ENCODE measurements around the gene CFAP119. TPM values are rescaled to one million over a fixed set of nuclear protein-coding genes. Genes with fewer than 3 reads are reported as not detected.

CFAP119 gene
- total and polyA plus RNA-seq, 2 experiments from 2014 or later: 2.2 to 5.2 TPM

DNA sequence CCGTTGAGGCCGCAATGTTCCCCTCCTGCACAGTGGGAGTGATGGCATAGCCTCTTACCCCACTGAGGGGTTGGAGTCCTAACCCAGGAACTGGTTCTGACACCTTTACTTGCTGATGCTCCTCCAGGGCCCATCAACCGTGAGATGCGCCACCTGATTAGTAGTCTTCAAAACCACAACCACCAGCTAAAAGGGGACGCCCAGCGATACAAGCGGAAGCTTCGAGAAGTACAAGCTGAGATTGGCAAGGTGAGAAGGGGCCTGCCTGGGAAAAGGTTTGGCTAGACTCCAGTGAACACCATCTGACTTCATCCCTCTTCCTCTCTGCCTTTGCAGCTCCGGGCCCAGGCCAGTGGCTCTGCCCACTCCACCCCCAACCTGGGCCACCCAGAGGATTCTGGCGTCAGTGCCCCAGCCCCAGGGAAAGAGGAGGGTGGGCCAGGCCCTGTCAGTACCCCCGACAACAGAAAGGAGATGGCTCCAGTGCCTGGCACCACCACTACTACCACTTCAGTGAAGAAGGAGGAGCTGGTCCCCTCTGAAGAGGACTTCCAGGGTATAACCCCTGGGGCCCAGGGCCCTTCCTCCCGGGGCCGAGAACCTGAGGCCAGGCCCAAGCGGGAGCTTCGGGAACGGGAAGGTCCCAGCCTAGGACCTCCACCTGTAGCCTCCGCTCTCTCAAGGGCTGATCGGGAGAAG, 6.1 kb upstream of the CFAP119 start (continued):
- TF ChIP-seq, protein P1, sequence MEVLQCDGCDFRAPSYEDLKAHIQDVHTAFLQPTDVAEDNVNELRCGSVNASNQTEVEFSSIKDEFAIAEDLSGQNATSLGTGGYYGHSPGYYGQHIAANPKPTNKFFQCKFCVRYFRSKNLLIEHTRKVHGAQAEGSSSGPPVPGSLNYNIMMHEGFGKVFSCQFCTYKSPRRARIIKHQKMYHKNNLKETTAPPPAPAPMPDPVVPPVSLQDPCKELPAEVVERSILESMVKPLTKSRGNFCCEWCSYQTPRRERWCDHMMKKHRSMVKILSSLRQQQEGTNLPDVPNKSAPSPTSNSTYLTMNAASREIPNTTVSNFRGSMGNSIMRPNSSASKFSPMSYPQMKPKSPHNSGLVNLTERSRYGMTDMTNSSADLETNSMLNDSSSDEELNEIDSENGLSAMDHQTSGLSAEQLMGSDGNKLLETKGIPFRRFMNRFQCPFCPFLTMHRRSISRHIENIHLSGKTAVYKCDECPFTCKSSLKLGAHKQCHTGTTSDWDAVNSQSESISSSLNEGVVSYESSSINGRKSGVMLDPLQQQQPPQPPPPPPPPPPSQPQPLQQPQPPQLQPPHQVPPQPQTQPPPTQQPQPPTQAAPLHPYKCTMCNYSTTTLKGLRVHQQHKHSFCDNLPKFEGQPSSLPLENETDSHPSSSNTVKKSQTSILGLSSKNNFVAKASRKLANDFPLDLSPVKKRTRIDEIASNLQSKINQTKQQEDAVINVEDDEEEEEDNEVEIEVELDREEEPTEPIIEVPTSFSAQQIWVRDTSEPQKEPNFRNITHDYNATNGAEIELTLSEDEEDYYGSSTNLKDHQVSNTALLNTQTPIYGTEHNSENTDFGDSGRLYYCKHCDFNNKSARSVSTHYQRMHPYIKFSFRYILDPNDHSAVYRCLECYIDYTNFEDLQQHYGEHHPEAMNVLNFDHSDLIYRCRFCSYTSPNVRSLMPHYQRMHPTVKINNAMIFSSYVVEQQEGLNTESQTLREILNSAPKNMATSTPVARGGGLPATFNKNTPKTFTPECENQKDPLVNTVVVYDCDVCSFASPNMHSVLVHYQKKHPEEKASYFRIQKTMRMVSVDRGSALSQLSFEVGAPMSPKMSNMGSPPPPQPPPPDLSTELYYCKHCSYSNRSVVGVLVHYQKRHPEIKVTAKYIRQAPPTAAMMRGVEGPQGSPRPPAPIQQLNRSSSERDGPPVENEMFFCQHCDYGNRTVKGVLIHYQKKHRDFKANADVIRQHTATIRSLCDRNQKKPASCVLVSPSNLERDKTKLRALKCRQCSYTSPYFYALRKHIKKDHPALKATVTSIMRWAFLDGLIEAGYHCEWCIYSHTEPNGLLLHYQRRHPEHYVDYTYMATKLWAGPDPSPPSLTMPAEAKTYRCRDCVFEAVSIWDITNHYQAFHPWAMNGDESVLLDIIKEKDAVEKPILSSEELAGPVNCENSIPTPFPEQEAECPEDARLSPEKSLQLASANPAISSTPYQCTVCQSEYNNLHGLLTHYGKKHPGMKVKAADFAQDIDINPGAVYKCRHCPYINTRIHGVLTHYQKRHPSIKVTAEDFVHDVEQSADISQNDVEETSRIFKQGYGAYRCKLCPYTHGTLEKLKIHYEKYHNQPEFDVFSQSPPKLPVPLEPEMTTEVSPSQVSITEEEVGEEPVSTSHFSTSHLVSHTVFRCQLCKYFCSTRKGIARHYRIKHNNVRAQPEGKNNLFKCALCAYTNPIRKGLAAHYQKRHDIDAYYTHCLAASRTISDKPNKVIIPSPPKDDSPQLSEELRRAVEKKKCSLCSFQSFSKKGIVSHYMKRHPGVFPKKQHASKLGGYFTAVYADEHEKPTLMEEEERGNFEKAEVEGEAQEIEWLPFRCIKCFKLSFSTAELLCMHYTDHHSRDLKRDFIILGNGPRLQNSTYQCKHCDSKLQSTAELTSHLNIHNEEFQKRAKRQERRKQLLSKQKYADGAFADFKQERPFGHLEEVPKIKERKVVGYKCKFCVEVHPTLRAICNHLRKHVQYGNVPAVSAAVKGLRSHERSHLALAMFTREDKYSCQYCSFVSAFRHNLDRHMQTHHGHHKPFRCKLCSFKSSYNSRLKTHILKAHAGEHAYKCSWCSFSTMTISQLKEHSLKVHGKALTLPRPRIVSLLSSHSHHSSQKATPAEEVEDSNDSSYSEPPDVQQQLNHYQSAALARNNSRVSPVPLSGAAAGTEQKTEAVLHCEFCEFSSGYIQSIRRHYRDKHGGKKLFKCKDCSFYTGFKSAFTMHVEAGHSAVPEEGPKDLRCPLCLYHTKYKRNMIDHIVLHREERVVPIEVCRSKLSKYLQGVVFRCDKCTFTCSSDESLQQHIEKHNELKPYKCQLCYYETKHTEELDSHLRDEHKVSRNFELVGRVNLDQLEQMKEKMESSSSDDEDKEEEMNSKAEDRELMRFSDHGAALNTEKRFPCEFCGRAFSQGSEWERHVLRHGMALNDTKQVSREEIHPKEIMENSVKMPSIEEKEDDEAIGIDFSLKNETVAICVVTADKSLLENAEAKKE (CRISPR knock-in tag; IDR thresholded peaks at IDR 0.05): no peak
- TF ChIP-seq EZH2phosphoT487 (IDR thresholded peaks at IDR 0.05; ENCODE audit: unreplicated experiment): no peak
- TF ChIP-seq POLR2AphosphoS5 (IDR thresholded peaks at IDR 0.05; ENCODE audit: low read depth): no peak
- no peak for TF ChIP-seq EZH2 (IDR thresholded peaks at IDR 0.05; ENCODE audit: low read depth, unreplicated experiment)
- TF ChIP-seq, protein P2, sequence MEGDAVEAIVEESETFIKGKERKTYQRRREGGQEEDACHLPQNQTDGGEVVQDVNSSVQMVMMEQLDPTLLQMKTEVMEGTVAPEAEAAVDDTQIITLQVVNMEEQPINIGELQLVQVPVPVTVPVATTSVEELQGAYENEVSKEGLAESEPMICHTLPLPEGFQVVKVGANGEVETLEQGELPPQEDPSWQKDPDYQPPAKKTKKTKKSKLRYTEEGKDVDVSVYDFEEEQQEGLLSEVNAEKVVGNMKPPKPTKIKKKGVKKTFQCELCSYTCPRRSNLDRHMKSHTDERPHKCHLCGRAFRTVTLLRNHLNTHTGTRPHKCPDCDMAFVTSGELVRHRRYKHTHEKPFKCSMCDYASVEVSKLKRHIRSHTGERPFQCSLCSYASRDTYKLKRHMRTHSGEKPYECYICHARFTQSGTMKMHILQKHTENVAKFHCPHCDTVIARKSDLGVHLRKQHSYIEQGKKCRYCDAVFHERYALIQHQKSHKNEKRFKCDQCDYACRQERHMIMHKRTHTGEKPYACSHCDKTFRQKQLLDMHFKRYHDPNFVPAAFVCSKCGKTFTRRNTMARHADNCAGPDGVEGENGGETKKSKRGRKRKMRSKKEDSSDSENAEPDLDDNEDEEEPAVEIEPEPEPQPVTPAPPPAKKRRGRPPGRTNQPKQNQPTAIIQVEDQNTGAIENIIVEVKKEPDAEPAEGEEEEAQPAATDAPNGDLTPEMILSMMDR (conservative IDR thresholded peaks at IDR 0.05; ENCODE audit: low read depth in 2 of 2): no peak
- TF ChIP-seq, protein P3, sequence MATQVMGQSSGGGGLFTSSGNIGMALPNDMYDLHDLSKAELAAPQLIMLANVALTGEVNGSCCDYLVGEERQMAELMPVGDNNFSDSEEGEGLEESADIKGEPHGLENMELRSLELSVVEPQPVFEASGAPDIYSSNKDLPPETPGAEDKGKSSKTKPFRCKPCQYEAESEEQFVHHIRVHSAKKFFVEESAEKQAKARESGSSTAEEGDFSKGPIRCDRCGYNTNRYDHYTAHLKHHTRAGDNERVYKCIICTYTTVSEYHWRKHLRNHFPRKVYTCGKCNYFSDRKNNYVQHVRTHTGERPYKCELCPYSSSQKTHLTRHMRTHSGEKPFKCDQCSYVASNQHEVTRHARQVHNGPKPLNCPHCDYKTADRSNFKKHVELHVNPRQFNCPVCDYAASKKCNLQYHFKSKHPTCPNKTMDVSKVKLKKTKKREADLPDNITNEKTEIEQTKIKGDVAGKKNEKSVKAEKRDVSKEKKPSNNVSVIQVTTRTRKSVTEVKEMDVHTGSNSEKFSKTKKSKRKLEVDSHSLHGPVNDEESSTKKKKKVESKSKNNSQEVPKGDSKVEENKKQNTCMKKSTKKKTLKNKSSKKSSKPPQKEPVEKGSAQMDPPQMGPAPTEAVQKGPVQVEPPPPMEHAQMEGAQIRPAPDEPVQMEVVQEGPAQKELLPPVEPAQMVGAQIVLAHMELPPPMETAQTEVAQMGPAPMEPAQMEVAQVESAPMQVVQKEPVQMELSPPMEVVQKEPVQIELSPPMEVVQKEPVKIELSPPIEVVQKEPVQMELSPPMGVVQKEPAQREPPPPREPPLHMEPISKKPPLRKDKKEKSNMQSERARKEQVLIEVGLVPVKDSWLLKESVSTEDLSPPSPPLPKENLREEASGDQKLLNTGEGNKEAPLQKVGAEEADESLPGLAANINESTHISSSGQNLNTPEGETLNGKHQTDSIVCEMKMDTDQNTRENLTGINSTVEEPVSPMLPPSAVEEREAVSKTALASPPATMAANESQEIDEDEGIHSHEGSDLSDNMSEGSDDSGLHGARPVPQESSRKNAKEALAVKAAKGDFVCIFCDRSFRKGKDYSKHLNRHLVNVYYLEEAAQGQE (IDR thresholded peaks at IDR 0.05; ENCODE audit: unreplicated experiment): no peak

Measured in GM23338 (cell line).